Osteoblast (primary cell): Measurements from ENCODE around the gene OLFM1. TPM values are rescaled to one million over a fixed set of nuclear protein-coding genes. Genes with fewer than 3 reads are reported as not detected.
A peak's percentile ranks its signal among the peaks of the same experiment; 100 is the strongest.

ENCODE experiments used
- DNase-seq: peaks from one replicate; pipeline ENCODE4 v3.0.0; 2011; ENCODE audit warnings: low spot score, mixed read lengths; ENCODE audit not compliant: insufficient read length; ENCODE audit errors: missing footprints
- H2AFZ ChIP-seq: 2 replicates; pipeline ENCODE4 v1.6.0; 2011; ENCODE audit warnings: mild to moderate bottlenecking, low read length
- H3K27ac ChIP-seq: 2 replicates; pipeline ENCODE4 v1.5.1; 2011; ENCODE audit warnings: mild to moderate bottlenecking, low read depth, low read length, moderate library complexity
- H3K27me3 ChIP-seq: 2 replicates; pipeline ENCODE4 v1.6.0; 2012; ENCODE audit warnings: mild to moderate bottlenecking, control low read depth, inconsistent platforms, low read length, moderate library complexity; ENCODE audit not compliant: insufficient read depth
- H3K36me3 ChIP-seq: 2 replicates; pipeline ENCODE4 v1.5.1; 2011; ENCODE audit warnings: mild to moderate bottlenecking, low read length, control low read depth, moderate library complexity; ENCODE audit not compliant: insufficient read depth
- H3K4me1 ChIP-seq: 2 replicates; pipeline ENCODE4 v1.5.1; 2011; ENCODE audit warnings: mild to moderate bottlenecking, low read length, control low read depth, moderate library complexity; ENCODE audit not compliant: insufficient read depth
- H3K4me2 ChIP-seq: 2 replicates; pipeline ENCODE4 v1.6.0; 2011; ENCODE audit warnings: mild to moderate bottlenecking, low read length; ENCODE audit not compliant: insufficient read depth
- H3K4me3 ChIP-seq: fragments of 200-600 bp; sonication (generic); 3 replicates; pipeline ENCODE4 v1.5.1; 2012; ENCODE audit warnings: mild to moderate bottlenecking, low read length, inconsistent platforms; ENCODE audit not compliant: insufficient read depth
- H3K79me2 ChIP-seq: 2 replicates; pipeline ENCODE4 v1.6.0; 2012; ENCODE audit warnings: mild to moderate bottlenecking, low read length, control low read depth, inconsistent platforms; ENCODE audit not compliant: insufficient read depth
- H3K9me3 ChIP-seq: 2 replicates; pipeline ENCODE4 v1.5.1; 2011; ENCODE audit warnings: low read depth, low read length, control low read depth
- H4K20me1 ChIP-seq: 2 replicates; pipeline ENCODE4 v1.6.0; 2012; ENCODE audit warnings: mild to moderate bottlenecking, low read length, control low read depth; ENCODE audit not compliant: insufficient read depth
- total RNA-seq: library from RNA; depleted of rRNA; stranded (reverse); fragments of >200 nt; gene quantifications from 2 replicates; pipeline ENCODE4 v1.2.3, GENCODE V29; 2012
- TF ChIP-seq, protein P1 (sequence below): IDR thresholded peaks from 2 replicates; pipeline ENCODE4 v1.5.1; 2011; ENCODE audit warnings: mild to moderate bottlenecking, low read depth, low read length, moderate library complexity; ENCODE audit errors: extremely low read depth

OLFM1 gene
- total RNA-seq, 1 donor = under 0.01 TPM

DNA sequence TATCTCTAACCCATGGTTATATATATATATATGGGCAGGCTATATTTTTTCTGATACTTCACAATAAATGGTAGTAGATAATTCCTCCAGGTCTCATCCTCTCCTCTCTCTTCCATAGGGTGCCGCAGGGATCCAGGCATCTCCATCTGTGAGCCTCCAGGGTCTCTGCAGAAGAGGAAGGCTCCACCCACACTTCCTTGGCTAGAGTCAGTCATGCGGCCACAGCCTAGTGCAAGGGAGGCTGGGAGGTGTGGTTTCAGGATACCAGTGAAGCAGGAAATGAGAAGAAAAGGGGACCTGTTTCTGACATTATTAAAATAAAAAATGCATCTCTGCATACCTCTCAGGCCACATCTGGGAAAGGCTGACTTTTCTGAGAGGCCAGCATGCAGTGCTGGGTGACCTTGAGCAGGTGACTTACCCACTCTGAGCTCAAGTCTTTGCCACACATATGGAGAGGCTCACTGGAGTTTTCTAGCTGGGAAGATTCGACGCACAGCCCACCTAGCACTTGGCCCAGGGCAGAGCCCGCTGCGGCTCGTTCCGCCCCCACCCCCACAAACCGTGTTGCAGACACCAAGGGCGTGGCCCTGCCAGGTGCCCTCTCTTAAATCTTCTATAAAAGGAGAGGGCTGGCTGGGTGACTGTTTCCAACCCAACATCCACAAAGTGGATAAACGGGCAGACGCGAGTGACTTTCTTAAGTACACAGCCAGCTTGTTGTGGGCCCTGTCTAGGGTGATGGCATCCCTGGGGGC, 47.9 kb downstream of the OLFM1 start:
- H3K9me3 ChIP-seq = no peaks in the 10 kb centered on the region

DNA sequence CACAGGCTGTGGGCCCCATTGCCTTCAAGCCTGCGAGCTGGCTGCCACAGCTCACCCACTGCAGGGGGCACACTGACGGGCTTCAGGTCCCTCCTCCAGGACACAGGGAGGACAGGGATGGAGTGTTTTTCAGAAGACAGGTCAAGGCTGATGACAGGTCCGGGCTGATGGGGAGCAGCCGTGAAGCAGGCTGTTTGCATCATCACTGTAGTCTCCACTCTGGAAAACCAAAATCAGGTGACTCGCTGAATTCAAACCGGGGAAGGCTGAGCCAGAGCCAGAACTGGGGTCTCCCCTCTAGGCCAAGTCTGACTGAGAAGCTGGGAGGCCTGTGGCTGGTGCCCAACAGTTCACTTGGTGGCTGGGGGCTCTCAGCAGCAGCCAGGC, 48.5 kb downstream of the OLFM1 start:
- H4K20me1 ChIP-seq = no peaks in the 10 kb centered on the region
- H3K9me3 ChIP-seq = no peaks in the 10 kb centered on the region
- H3K79me2 ChIP-seq = no peaks in the 10 kb centered on the region

More for the DNA sequence above, 47.9 kb downstream of the OLFM1 start:
- Histone ChIP-seq H3K4me1 (no peaks in the 10 kb centered on the region), H3K27ac (no peak overlapping the region), H3K27me3 (no peaks in the 10 kb centered on the region), H4K20me1 (no peaks in the 10 kb centered on the region), H3K36me3 (no peaks in the 10 kb centered on the region), H3K79me2 (no peaks in the 10 kb centered on the region), H2AFZ (no peak overlapping the region), H3K4me2 (no peak overlapping the region), H3K4me3 (no peak overlapping the region)
- TF ChIP-seq, protein P1, sequence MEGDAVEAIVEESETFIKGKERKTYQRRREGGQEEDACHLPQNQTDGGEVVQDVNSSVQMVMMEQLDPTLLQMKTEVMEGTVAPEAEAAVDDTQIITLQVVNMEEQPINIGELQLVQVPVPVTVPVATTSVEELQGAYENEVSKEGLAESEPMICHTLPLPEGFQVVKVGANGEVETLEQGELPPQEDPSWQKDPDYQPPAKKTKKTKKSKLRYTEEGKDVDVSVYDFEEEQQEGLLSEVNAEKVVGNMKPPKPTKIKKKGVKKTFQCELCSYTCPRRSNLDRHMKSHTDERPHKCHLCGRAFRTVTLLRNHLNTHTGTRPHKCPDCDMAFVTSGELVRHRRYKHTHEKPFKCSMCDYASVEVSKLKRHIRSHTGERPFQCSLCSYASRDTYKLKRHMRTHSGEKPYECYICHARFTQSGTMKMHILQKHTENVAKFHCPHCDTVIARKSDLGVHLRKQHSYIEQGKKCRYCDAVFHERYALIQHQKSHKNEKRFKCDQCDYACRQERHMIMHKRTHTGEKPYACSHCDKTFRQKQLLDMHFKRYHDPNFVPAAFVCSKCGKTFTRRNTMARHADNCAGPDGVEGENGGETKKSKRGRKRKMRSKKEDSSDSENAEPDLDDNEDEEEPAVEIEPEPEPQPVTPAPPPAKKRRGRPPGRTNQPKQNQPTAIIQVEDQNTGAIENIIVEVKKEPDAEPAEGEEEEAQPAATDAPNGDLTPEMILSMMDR = no peak
- DNase-seq = peak; percentile 67

DNA sequence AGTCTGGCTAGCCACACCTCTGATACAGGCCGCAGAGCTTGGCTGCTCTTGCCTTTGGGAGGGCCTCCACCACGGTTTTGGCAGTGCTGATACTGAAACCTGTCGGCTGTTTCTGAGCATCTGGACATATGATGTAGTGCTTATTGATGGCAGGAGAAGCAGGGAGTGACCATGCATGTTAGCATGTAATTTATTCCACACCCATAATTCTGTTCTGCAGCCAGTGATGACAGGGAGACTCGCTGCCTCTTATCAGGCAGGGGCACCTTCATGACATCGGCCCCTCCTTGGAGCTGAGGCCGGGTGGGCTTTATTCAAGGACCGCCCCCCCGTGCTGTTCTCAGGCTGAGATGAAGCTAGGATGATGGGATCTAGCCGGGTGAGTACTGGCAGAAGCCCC, 49.0 kb downstream of the OLFM1 start:
- Histone ChIP-seq H3K4me3 (no peak overlapping the region), H3K36me3 (no peaks in the 10 kb centered on the region), H3K27ac (no peak overlapping the region), H4K20me1 (no peaks in the 10 kb centered on the region), H3K27me3 (no peaks in the 10 kb centered on the region), H3K4me1 (no peaks in the 10 kb centered on the region), H3K79me2 (no peaks in the 10 kb centered on the region), H3K4me2 (no peak overlapping the region), H3K9me3 (no peaks in the 10 kb centered on the region), H2AFZ (no peak overlapping the region)
- peak; percentile 59 for DNase-seq
- TF ChIP-seq, protein P1 = no peak

More for the DNA sequence above, 48.5 kb downstream of the OLFM1 start:
- Histone ChIP-seq H2AFZ (no peak overlapping the region), H3K27ac (no peak overlapping the region), H3K27me3 (no peaks in the 10 kb centered on the region), H3K4me3 (no peak overlapping the region), H3K36me3 (no peaks in the 10 kb centered on the region), H3K4me2 (no peak overlapping the region), H3K4me1 (no peaks in the 10 kb centered on the region)
- TF ChIP-seq, protein P1 = no peak
- DNase-seq = no peak

DNA sequence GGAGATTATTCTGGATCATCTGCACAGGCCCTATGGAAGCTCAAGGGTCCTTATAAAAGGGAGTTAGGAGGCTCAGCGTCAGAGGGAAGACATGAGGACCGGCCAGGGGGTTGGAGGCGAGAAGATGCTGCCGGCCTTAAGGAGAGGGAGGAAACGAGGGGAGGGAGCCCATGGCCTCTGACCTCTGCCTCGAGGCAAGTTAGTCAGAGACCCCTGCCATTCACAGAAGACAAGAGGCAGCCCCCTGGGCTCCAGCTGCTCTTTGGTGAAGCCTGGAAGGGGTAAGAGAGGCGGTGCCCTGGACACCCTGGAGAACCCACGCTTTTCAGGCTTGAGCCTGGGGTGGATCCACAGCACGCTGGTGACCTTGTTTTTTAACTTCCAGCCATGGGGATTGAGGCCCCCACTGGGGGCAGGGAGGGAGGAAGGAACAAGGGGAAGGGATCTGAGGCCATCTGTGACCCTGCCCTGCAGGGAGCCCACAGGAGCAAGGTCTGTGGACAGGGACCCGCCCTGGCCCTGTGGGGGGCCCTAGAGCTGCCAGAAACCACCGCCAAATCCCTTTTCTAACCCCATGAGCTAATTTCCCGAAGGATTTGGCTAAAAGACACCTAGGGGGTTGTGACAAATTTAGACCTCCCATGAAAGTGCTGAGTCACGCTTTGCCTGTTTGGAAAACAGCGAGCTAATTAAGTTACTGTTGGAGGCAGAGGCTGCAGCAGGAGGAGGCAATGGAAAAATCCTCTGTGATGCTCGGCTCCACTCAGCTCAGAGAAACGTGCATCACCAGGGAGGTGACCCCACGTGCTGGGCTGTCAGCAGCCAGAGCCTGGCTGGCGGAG, 49.7 kb downstream of the OLFM1 start:
- Histone ChIP-seq H4K20me1 (no peaks in the 10 kb centered on the region), H2AFZ (no peak overlapping the region), H3K4me2 (no peak overlapping the region), H3K27ac (no peak overlapping the region), H3K27me3 (no peaks in the 10 kb centered on the region), H3K4me3 (no peak overlapping the region), H3K79me2 (no peaks in the 10 kb centered on the region), H3K9me3 (no peaks in the 10 kb centered on the region), H3K36me3 (no peaks in the 10 kb centered on the region), H3K4me1 (no peaks in the 10 kb centered on the region)
- TF ChIP-seq, protein P1 = no peak
- peak; percentile 69 for DNase-seq
